Measurements from ENCODE around the gene MCAT.

MCAT gene

DNA sequence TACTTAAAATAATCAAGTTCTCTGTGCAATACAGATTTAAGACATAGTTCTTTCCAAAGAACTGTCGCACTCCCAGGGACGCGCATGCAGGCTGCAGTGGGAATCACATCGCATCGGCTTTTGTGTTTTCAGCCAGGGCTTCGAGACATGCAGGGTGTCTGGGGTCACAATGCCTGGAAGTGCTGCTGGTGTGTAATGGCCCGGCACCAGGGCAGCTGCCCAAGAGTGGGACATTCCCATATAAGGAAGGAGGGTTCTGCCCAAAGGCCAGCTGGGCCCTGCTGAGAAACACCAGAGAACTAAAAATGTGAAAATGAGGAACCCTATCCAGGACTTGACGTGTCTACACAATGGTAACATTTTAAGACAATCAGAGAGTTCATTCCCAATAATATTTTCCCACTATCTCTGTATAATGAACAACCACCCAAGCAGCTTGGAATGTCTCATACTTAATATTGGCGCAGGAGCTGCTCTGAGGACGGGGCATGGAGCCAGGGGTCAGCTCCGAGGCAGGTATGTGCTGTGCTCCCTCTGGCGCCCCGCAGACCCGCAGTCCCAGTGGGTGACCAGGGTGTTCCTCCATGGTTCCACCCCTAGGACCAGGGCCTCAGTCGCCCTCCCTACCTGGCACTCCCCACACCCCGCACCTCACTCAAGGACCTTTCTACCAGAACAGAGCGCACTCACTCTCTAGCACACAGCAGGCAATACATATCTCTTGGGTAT is 11.3 kb downstream of the MCAT start:
- Histone ChIP-seq H3K27me3 (replicated peaks; ENCODE audit: control insufficient read depth, insufficient read depth, low read length) (no peaks in the 10 kb centered on the region), H3K36me3 (ENCODE audit: control insufficient read depth, insufficient read depth, low read length) (peaks cover 20% of the 10 kb centered on the region), H3K4me3 (replicated peaks; ENCODE audit: low read depth, low read length) (no peak overlapping the region)
- no peak for DNase-seq (ENCODE audit: extremely low read depth, insufficient read length)
- TF ChIP-seq, protein P1, sequence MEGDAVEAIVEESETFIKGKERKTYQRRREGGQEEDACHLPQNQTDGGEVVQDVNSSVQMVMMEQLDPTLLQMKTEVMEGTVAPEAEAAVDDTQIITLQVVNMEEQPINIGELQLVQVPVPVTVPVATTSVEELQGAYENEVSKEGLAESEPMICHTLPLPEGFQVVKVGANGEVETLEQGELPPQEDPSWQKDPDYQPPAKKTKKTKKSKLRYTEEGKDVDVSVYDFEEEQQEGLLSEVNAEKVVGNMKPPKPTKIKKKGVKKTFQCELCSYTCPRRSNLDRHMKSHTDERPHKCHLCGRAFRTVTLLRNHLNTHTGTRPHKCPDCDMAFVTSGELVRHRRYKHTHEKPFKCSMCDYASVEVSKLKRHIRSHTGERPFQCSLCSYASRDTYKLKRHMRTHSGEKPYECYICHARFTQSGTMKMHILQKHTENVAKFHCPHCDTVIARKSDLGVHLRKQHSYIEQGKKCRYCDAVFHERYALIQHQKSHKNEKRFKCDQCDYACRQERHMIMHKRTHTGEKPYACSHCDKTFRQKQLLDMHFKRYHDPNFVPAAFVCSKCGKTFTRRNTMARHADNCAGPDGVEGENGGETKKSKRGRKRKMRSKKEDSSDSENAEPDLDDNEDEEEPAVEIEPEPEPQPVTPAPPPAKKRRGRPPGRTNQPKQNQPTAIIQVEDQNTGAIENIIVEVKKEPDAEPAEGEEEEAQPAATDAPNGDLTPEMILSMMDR (IDR thresholded peaks at IDR 0.05; ENCODE audit: insufficient read depth, low read length, poor library complexity, severe bottlenecking) = no peak

DNA sequence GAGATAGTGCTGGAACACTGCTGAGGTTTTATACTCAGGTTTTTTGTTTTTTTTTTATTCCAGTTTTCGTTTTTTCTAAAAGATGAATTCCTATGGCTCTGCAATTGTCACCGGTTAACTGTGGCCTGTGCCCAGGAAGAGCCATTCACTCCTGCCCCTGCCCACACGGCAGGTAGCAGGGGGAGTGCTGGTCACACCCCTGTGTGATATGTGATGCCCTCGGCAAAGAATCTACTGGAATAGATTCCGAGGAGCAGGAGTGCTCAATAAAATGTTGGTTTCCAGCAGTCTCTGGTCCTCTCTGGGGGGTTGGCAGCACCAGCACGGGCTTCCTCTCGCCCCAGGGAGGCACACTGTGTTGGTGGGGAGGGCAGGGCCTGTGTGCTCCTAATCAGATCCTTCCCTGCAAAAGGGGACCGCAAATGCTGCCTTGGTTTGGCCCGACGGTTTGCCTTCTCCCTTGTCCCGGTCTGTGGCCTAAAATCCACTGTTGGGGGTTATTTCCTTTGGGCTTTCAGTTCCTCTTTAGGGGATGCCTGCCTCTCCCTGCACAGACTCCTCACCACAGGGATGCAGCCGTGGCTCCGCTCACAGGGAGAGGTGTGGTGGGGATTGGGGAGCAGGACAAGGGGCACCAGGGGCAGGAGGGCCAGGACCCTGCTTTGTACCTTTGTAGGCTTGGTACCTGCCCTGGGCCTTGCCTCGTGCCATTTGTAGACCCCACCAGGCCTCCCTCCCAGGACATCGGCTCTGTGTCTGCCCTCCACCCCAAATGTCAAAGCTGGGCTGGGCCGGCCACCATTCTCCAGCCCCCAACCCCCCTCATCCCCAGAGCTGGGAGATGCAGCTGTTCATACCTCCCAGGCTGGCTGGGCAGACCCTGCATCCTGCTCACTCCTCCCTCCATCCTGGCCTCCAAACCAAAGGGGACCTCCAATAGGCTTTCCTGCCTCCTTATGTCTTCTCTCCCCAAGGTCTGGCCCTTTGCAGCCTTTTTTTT is 13.5 kb downstream of the MCAT start:
- Histone ChIP-seq H3K27me3 (replicated peaks; ENCODE audit: control insufficient read depth, insufficient read depth, low read length) (no peaks in the 10 kb centered on the region), H3K36me3 (ENCODE audit: control insufficient read depth, insufficient read depth, low read length) (peaks cover 12% of the 10 kb centered on the region), H3K4me3 (replicated peaks; ENCODE audit: low read depth, low read length) (no peak overlapping the region)
- DNase-seq (ENCODE audit: extremely low read depth, insufficient read length) = no peak
- TF ChIP-seq, protein P1 (IDR thresholded peaks at IDR 0.05; ENCODE audit: insufficient read depth, low read length, poor library complexity, severe bottlenecking) = no peak

DNA sequence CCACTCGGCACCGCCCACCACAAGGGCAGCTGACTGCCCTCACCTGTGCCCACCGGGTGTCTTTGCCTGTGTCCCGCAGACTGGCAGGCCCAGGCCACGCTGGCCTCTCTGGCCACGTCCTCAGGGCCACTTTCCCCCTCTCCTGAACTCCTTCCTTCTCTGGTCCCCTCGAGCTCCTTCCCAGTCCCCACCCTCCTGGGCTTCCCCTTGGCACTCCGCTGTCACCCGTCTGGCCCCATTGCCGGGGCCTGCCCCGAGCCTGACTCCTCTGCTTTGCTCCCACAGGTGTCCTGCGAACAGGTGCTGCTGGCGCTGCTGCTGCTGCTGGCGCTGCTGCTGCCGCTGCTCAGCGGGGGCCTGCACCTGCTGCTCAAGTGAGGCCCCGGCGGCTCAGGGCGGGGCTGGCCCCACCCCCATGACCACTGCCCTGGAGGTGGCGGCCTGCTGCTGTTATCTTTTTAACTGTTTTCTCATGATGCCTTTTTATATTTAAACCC is 14.2 kb downstream of the MCAT start:
- H3K27me3 ChIP-seq (replicated peaks; ENCODE audit: control insufficient read depth, insufficient read depth, low read length) = no peaks in the 10 kb centered on the region
- no peak overlapping the region for H3K4me3 ChIP-seq (replicated peaks; ENCODE audit: low read depth, low read length)
- peaks cover 7% of the 10 kb centered on the region for H3K36me3 ChIP-seq (ENCODE audit: control insufficient read depth, insufficient read depth, low read length)
- TF ChIP-seq, protein P1 (IDR thresholded peaks at IDR 0.05; ENCODE audit: insufficient read depth, low read length, poor library complexity, severe bottlenecking) = no peak
- DNase-seq (ENCODE audit: extremely low read depth, insufficient read length) = no peak

DNA sequence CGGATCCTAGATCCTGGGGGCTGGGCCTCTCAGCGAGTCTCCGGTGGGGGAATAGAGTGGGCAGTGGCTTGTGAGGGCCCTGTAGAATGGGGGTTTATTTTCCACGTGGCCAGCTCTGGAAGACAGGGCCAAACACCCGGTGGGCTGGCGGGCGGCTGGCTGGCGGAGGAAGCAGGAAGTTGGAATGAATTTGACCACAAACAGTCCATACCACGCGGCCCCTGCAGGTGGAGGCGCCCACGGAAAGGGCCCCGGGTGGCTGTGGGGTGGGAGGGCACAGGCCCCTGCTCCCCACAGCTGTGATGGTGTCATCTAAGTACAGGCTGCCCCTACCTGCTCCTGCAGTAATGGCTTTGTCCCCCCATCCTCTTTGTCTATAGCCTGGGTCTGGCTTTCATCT is 15.1 kb downstream of the MCAT start:
- TF ChIP-seq, protein P1 (IDR thresholded peaks at IDR 0.05; ENCODE audit: insufficient read depth, low read length, poor library complexity, severe bottlenecking) = no peak
- Histone ChIP-seq H3K27me3 (replicated peaks; ENCODE audit: control insufficient read depth, insufficient read depth, low read length) (no peaks in the 10 kb centered on the region), H3K36me3 (ENCODE audit: control insufficient read depth, insufficient read depth, low read length) (peaks cover 4% of the 10 kb centered on the region), H3K4me3 (replicated peaks; ENCODE audit: low read depth, low read length) (no peak overlapping the region)
- no peak for DNase-seq (ENCODE audit: extremely low read depth, insufficient read length)

DNA sequence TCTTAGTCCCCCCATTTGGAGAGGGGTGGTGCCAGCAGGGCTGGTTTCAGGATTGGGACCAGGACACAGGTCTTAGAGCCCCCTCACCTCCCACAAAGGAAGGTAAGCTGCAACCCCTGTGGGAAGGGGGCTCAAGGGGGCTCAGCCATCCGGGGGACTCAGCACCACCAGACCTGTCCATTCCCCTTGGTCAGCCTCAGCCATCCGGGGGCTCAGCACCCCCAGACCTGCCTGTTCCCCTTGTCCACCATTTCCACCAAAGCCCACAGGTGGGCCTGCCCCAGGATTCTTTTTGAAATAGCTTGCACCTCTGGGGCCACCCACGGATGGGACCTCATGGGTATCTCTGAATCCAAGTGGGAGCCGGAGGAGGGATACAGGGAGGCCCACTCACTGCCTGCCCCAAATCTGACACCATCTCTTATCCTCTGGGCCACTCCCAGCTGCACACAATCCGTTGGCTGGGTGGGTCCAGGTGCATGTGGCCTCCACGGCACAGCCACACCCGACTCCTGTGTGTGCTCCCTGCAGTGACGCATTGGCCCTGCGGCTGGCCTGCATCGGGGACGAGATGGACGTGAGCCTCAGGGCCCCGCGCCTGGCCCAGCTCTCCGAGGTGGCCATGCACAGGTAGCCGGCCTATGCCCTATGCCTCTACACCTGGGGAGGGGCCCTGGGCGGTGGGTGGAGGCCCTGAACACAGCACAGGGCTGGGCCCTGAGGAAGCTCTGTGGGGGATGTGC is 15.9 kb downstream of the MCAT start:
- DNase-seq (ENCODE audit: extremely low read depth, insufficient read length) = no peak
- TF ChIP-seq, protein P1 (IDR thresholded peaks at IDR 0.05; ENCODE audit: insufficient read depth, low read length, poor library complexity, severe bottlenecking) = no peak
- Histone ChIP-seq H3K27me3 (replicated peaks; ENCODE audit: control insufficient read depth, insufficient read depth, low read length) (no peaks in the 10 kb centered on the region), H3K36me3 (ENCODE audit: control insufficient read depth, insufficient read depth, low read length) (peaks cover 2% of the 10 kb centered on the region), H3K4me3 (replicated peaks; ENCODE audit: low read depth, low read length) (no peak overlapping the region)

Measured in GM06990 (cell line).